ENCODE measurements around the gene BMPR1A. TPM values are rescaled to one million over a fixed set of nuclear protein-coding genes. Genes with fewer than 3 reads are reported as not detected.
A peak's percentile ranks its signal among the peaks of the same experiment; 100 is the strongest.

Gene BMPR1A
- polyA plus RNA-seq, 2 of the 4 experiments (the other 2 are of a cell fraction): 25.5 to 39.0 TPM

GRCh38 chr10:86799188-86799845 lies 42.9 kb downstream of the BMPR1A start:
- FAIRE-seq (no peak), DNase-seq (ENCODE audit: low read depth in 1 of 2, low spot score in 1 of 2) (no peak), ATAC-seq (no peak)
- Histone ChIP-seq H3K4me1 (peaks cover 24% of the 10 kb centered on the region), H3K4me3 (no peak overlapping the region), H3K9me3 (no peaks in the 10 kb centered on the region), H3K27ac (no peak overlapping the region), H3K4me2 (no peak overlapping the region)
- 91% methylated on average over 8 of the region's 8 CpGs for WGBS (ENCODE audit: missing lambda C conversion rate)
- TF ChIP-seq JUNB (IDR thresholded peaks at IDR 0.05): no peak
- no peak for TF ChIP-seq CHD4 (IDR thresholded peaks at IDR 0.05; ENCODE audit: borderline replicate concordance)
- TF ChIP-seq HOXB5 (CRISPR knock-in tag; IDR thresholded peaks at IDR 0.05): no peak
- TF ChIP-seq KDM5A (IDR thresholded peaks at IDR 0.05): no peak
- TF ChIP-seq, protein P1, sequence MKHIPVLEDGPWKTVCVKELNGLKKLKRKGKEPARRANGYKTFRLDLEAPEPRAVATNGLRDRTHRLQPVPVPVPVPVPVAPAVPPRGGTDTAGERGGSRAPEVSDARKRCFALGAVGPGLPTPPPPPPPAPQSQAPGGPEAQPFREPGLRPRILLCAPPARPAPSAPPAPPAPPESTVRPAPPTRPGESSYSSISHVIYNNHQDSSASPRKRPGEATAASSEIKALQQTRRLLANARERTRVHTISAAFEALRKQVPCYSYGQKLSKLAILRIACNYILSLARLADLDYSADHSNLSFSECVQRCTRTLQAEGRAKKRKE (CRISPR knock-in tag; IDR thresholded peaks at IDR 0.05; ENCODE audit: low read depth): no peak
- TF ChIP-seq GATA3 (IDR thresholded peaks at IDR 0.05; ENCODE audit: borderline replicate concordance): no peak
- TF ChIP-seq ZC3H11A (IDR thresholded peaks at IDR 0.05): no peak
- no peak for TF ChIP-seq ZSCAN20 (CRISPR knock-in tag; IDR thresholded peaks at IDR 0.05)
- no peak for TF ChIP-seq PHF8 (IDR thresholded peaks at IDR 0.05; ENCODE audit: borderline replicate concordance, low read depth)
- no peak for TF ChIP-seq HDAC2 (IDR thresholded peaks at IDR 0.05)
- no peak for TF ChIP-seq ELK1 (IDR thresholded peaks at IDR 0.05; ENCODE audit: low read depth, low read length)
- TF ChIP-seq FOXS1 (CRISPR knock-in tag; IDR thresholded peaks at IDR 0.05): no peak
- no peak for TF ChIP-seq EP300 (IDR thresholded peaks at IDR 0.05)
- no peak for TF ChIP-seq POLR2AphosphoS2 (conservative IDR thresholded peaks at IDR 0.05; ENCODE audit: low read length)
- no peak for TF ChIP-seq CEBPB (IDR thresholded peaks at IDR 0.05)
- no peak for TF ChIP-seq FOSL2 (IDR thresholded peaks at IDR 0.05)
- no peak for TF ChIP-seq FOSL2 (CRISPR knock-in tag; IDR thresholded peaks at IDR 0.05)
- TF ChIP-seq ESRRA (IDR thresholded peaks at IDR 0.05; ENCODE audit: borderline replicate concordance, low read length): no peak
- TF ChIP-seq MAX (IDR thresholded peaks at IDR 0.05): no peak
- TF ChIP-seq, protein P2, sequence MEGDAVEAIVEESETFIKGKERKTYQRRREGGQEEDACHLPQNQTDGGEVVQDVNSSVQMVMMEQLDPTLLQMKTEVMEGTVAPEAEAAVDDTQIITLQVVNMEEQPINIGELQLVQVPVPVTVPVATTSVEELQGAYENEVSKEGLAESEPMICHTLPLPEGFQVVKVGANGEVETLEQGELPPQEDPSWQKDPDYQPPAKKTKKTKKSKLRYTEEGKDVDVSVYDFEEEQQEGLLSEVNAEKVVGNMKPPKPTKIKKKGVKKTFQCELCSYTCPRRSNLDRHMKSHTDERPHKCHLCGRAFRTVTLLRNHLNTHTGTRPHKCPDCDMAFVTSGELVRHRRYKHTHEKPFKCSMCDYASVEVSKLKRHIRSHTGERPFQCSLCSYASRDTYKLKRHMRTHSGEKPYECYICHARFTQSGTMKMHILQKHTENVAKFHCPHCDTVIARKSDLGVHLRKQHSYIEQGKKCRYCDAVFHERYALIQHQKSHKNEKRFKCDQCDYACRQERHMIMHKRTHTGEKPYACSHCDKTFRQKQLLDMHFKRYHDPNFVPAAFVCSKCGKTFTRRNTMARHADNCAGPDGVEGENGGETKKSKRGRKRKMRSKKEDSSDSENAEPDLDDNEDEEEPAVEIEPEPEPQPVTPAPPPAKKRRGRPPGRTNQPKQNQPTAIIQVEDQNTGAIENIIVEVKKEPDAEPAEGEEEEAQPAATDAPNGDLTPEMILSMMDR (IDR thresholded peaks at IDR 0.05): no peak
- POLR2A ChIA-PET: interaction anchor here (1.2 kb wide), 2 partner anchors 42 to 46 kb away, joined by 3 read pairs; no protein-coding TSS in a partner anchor
- CTCF ChIA-PET: no interaction called here

DNA sequence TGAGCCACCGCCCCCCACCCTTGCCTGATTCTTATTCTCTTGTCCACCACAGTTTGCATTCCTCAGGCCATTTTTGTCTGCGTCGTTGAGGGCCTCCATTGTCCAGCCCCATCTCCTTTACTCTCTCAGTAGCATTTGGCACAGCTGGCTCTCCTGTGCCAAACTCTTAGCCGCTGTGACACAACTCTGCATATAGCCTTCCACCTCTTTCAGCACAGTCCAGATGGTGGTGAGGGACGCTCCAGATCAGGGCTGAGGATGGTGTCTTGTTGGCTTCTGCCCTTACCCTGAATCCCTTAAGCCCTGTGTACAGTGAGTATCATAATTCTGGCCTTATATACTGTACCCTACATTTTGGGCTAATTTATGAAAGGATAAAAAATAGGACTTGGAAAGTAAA lies 45.6 kb downstream of the BMPR1A start:
- Histone ChIP-seq H3K9me3 (no peaks in the 10 kb centered on the region), H3K4me2 (no peak overlapping the region), H3K4me3 (no peak overlapping the region), H3K27ac (no peak overlapping the region), H3K4me1 (peaks cover 11% of the 10 kb centered on the region; the same call in 1 of the 3 replicates)
- no peak for FAIRE-seq
- WGBS (ENCODE audit: missing lambda C conversion rate): 89% methylated on average over 5 of the region's 5 CpGs
- no peak for DNase-seq (ENCODE audit: low read depth in 1 of 2, low spot score in 1 of 2)
- ChIA-PET CTCF (no interaction called here), POLR2A (interaction anchor here (0.6 kb wide), 1 partner anchor 90 kb away, joined by 3 read pairs; no protein-coding TSS in a partner anchor)
- ATAC-seq: peak in 1 of 2 experiments; percentile 35; a peak in 3 of 6 replicates
- TF ChIP-seq EP300 (IDR thresholded peaks at IDR 0.05) (no peak), CEBPB (IDR thresholded peaks at IDR 0.05) (no peak), ZSCAN20 (CRISPR knock-in tag; IDR thresholded peaks at IDR 0.05) (no peak), NFE2L2 (conservative IDR thresholded peaks at IDR 0.05; ENCODE audit: low read length) (no peak), TFCP2L1 (CRISPR knock-in tag; IDR thresholded peaks at IDR 0.05) (no peak), GATA3 (IDR thresholded peaks at IDR 0.05; ENCODE audit: borderline replicate concordance) (no peak), NR3C1 (IDR thresholded peaks at IDR 0.05) (no peak), ZFP36 (IDR thresholded peaks at IDR 0.05; ENCODE audit: borderline replicate concordance, partially characterized antibody) (no peak), CBX2 (IDR thresholded peaks at IDR 0.05; ENCODE audit: borderline replicate concordance, low read depth) (no peak), POLR2AphosphoS2 (conservative IDR thresholded peaks at IDR 0.05; ENCODE audit: low read length) (no peak), CHD2 (IDR thresholded peaks at IDR 0.05; ENCODE audit: low read length, partially characterized antibody) (no peak), RNF2 (IDR thresholded peaks at IDR 0.05; ENCODE audit: borderline replicate concordance, low read depth) (no peak), EHF (CRISPR knock-in tag; IDR thresholded peaks at IDR 0.05) (no peak), HOXB5 (CRISPR knock-in tag; IDR thresholded peaks at IDR 0.05) (no peak), SREBF2 (IDR thresholded peaks at IDR 0.05) (no peak), RFX5 (IDR thresholded peaks at IDR 0.05) (no peak)
- TF ChIP-seq, protein P3, sequence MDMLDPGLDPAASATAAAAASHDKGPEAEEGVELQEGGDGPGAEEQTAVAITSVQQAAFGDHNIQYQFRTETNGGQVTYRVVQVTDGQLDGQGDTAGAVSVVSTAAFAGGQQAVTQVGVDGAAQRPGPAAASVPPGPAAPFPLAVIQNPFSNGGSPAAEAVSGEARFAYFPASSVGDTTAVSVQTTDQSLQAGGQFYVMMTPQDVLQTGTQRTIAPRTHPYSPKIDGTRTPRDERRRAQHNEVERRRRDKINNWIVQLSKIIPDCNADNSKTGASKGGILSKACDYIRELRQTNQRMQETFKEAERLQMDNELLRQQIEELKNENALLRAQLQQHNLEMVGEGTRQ (IDR thresholded peaks at IDR 0.05): no peak
- TF ChIP-seq, protein P1 (CRISPR knock-in tag; IDR thresholded peaks at IDR 0.05; ENCODE audit: low read depth): no peak
- TF ChIP-seq, protein P4, sequence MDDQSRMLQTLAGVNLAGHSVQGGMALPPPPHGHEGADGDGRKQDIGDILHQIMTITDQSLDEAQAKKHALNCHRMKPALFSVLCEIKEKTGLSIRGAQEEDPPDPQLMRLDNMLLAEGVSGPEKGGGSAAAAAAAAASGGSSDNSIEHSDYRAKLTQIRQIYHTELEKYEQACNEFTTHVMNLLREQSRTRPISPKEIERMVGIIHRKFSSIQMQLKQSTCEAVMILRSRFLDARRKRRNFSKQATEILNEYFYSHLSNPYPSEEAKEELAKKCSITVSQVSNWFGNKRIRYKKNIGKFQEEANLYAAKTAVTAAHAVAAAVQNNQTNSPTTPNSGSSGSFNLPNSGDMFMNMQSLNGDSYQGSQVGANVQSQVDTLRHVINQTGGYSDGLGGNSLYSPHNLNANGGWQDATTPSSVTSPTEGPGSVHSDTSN (IDR thresholded peaks at IDR 0.05): no peak
